ENCODE results near the gene FAM234A. TPM values are rescaled to one million over a fixed set of nuclear protein-coding genes. Genes with fewer than 3 reads are reported as not detected.
"Not testable (repeated sequence)": the region's sequence is repeated elsewhere in the genome, so short reads cannot be mapped to it uniquely, and the experiment has no call there.

The FAM234A gene
- total RNA-seq, 4 donors from 2014 or later, result 108 to 223 (median 166) TPM

DNA sequence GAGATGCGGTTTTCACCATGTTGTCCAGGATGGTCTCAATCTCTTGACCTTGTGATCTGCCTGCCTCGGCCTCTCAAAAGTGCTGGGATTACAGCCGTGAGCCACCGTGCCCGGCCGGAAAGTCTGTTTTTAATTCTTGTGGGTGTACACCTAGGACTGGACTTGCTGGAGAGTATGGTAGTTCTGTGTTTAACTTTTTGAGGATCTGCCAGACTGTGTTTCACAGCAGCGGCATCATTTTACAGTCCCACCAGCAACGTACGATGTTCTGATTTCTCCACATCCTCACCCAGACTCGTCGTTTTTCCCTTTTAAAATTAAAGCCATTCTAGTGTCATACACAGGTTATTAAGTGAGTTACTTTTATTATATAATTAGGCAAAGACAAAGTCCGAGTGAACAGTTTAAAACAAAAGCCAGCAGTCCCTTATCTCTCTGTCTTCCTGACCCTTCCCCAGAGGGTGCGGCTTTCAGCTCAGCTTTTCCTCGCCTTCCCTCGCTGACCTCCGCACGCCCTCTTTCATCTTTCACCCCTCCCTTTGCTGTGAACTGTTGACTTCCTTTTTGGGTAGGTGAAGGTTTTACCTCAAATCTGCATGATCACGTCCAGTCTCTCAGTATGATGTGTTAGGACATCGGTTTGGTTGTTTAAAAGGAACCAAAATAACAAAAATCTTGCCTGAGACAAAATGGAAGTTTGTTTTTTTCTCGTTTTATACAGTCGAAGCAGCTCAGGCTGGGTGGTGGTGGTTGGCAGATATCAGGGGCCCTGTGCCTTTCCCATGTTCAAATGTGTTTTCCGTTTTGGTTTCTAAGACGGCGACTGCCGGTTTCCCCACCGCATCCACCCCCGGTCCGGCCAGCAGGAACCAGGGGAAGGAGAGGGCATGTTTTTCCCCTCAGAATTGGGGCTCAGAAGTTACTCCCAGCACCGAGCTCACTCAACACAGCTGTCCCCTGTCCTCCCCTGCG lies 18.0 kb downstream of the FAM234A start:
- H3K27me3 ChIP-seq, result no peaks in the 10 kb centered on the region
- peaks cover 0 to 16% (median 4%) of the 10 kb centered on the region in 4 donors for H3K4me1 ChIP-seq
- peaks cover 0 to 45% (median 0%) of the 10 kb centered on the region in 3 donors for H3K36me3 ChIP-seq
- peak overlapping the region; percentile 58 to 90 (median 72) for H3K27ac ChIP-seq
- DNase-seq, result peak in 2 of 3 donors; percentile 34 to 83
- H3K4me3 ChIP-seq, result peak overlapping the region in 1 of 4 donors; percentile 13
- no peak for TF ChIP-seq POLR2A (IDR thresholded peaks at IDR 0.05)
- TF ChIP-seq, protein P1, sequence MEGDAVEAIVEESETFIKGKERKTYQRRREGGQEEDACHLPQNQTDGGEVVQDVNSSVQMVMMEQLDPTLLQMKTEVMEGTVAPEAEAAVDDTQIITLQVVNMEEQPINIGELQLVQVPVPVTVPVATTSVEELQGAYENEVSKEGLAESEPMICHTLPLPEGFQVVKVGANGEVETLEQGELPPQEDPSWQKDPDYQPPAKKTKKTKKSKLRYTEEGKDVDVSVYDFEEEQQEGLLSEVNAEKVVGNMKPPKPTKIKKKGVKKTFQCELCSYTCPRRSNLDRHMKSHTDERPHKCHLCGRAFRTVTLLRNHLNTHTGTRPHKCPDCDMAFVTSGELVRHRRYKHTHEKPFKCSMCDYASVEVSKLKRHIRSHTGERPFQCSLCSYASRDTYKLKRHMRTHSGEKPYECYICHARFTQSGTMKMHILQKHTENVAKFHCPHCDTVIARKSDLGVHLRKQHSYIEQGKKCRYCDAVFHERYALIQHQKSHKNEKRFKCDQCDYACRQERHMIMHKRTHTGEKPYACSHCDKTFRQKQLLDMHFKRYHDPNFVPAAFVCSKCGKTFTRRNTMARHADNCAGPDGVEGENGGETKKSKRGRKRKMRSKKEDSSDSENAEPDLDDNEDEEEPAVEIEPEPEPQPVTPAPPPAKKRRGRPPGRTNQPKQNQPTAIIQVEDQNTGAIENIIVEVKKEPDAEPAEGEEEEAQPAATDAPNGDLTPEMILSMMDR (IDR thresholded peaks at IDR 0.05), result no peak
- H3K9me3 ChIP-seq, result no peaks in the 10 kb centered on the region

DNA sequence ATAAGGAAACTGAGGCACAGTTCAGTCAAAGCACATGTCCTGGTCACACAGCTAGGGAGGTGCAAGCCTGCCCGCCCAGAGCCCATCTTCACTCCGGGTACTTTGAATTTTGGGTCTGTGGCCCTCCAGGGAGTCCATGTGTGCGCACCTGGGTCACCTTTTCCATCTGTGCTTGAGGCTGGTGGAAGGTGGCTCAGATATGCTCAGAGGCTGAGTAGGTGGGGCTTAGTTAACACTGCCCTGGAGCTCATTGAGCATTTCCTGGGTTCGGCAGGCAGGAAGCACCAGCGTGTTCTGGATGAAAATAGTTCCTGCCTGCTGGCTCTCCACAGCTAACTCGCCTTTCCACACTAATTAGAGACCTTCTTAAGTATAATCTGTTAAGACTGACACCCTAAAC lies 19.2 kb downstream of the FAM234A start:
- peaks cover 0 to 47% (median 0%) of the 10 kb centered on the region in 3 donors for H3K36me3 ChIP-seq

DNA sequence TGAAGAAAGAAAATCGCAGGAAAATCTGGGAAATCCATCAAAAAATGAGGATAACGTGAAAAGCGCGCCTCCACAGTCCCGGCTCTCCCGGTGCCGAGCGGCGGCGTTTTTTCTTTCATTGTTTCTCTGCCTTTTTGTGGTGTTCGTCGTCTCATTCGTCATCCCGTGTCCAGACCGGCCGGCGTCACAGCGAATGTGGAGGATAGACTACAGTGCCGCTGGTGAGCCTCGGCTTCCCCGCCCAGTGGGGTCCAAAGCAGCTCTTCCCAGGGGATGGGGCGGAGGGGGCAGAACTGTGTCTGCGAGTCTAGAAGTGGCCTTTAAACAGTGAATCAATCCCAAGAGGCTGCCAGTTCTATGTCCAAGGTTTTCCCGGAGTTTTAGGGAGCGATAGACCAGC lies 19.8 kb downstream of the FAM234A start:
- H3K36me3 ChIP-seq, result peaks cover 0 to 50% (median 0%) of the 10 kb centered on the region in 3 donors
- H3K4me1 ChIP-seq, result peaks cover 0 to 16% (median 4%) of the 10 kb centered on the region in 4 donors
- H3K4me3 ChIP-seq, result peak overlapping the region in 1 of 4 donors; percentile 1
- no peak for TF ChIP-seq POLR2A (IDR thresholded peaks at IDR 0.05)
- TF ChIP-seq, protein P1 (IDR thresholded peaks at IDR 0.05), result no peak
- no peaks in the 10 kb centered on the region for H3K27me3 ChIP-seq
- H3K9me3 ChIP-seq, result no peaks in the 10 kb centered on the region
- DNase-seq, result no peak
- peak overlapping the region in 1 of 4 donors; percentile 83 for H3K27ac ChIP-seq

More for the DNA sequence above, 19.2 kb downstream of the FAM234A start:
- Histone ChIP-seq H3K27ac (peak overlapping the region in 3 of 4 donors; percentile 58 to 90 (median 83)), H3K4me3 (no peak overlapping the region), H3K9me3 (no peaks in the 10 kb centered on the region), H3K4me1 (peaks cover 0 to 16% (median 4%) of the 10 kb centered on the region in 4 donors), H3K27me3 (no peaks in the 10 kb centered on the region)
- DNase-seq, result peak in 2 of 3 donors; percentile 58 to 61
- TF ChIP-seq POLR2A (IDR thresholded peaks at IDR 0.05), result peak; percentile 12 to 73
- TF ChIP-seq, protein P1 (IDR thresholded peaks at IDR 0.05), result no peak

DNA sequence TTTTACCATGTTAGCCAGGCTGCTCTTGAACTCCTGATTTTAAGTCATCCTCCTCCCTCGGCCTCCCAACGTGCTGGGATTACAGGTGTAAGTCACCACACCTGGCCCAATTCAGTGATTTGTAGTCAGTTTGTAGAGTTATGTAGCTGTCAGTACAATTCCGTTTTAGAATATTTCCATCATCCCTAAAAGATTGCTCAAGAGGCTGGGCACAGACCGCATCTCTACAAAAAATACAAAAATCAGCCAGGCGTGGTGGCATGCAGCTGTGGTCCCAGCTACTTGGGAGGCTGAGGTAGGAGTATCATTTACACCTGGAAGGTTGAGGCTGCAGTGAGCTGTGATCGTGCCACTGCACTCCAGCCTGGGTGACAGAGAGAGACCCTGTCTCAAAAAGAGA lies 20.6 kb downstream of the FAM234A start:
- H3K4me1 ChIP-seq, result peaks cover 0 to 16% (median 4%) of the 10 kb centered on the region in 4 donors
- H3K9me3 ChIP-seq, result no peaks in the 10 kb centered on the region
- H3K27ac ChIP-seq, result no peak overlapping the region
- peaks cover 0 to 50% (median 0%) of the 10 kb centered on the region in 3 donors for H3K36me3 ChIP-seq
- TF ChIP-seq POLR2A (IDR thresholded peaks at IDR 0.05), result no peak
- TF ChIP-seq, protein P1 (IDR thresholded peaks at IDR 0.05), result no peak
- H3K27me3 ChIP-seq, result no peaks in the 10 kb centered on the region
- peak overlapping the region in 1 of 4 donors; percentile 1 for H3K4me3 ChIP-seq
- DNase-seq, result no peak

DNA sequence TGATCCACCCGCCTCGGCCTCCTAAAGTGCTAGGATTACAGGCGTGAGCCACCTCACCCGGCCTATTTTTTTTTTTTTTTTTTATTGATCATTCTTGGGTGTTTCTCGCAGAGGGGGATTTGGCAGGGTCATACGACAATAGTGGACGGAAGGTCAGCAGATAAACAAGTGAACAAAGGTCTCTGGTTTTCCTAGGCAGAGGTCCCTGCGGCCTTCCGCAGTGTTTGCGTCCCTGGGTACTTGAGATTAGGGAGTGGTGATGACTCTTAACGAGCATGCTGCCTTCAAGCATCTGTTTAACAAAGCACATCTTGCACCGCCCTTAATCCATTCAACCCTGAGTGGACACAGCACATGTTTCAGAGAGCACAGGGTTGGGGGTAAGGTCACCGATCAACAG lies 23.5 kb downstream of the FAM234A start:
- H3K27ac ChIP-seq, H3K9me3 ChIP-seq, H3K4me3 ChIP-seq, DNase-seq, H3K4me1 ChIP-seq, H3K27me3 ChIP-seq: not testable (repeated sequence)
- H3K36me3 ChIP-seq, result peaks cover 0 to 66% (median 0%) of the 10 kb centered on the region in 3 donors

DNA sequence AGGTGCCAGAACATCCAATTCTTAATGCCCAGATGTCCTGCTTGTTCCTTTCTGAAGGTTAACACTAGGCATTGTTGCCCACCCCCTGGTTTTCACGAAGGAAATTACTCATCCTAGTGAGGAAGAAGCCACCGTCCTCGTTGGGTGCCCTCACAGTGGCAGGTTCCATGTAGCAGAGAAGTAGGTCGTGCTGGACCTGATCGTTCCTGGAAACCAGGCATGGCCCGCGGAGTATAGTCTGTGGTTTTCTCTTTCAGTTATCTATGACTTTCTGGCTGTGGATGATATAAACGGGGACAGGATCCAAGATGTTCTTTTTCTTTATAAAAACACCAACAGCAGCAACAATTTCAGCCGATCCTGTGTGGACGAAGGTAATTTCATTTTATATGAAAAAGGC lies 24.6 kb downstream of the FAM234A start:
- no peak overlapping the region for H3K4me3 ChIP-seq
- no peaks in the 10 kb centered on the region for H3K27me3 ChIP-seq
- no peaks in the 10 kb centered on the region for H3K4me1 ChIP-seq
- no peak overlapping the region for H3K27ac ChIP-seq
- H3K36me3 ChIP-seq, result peaks cover 0 to 76% (median 0%) of the 10 kb centered on the region in 3 donors
- DNase-seq, result no peak
- no peak for TF ChIP-seq POLR2A (IDR thresholded peaks at IDR 0.05)
- TF ChIP-seq, protein P1 (IDR thresholded peaks at IDR 0.05), result no peak
- no peaks in the 10 kb centered on the region for H3K9me3 ChIP-seq

Data from Peyer's patch (tissue), 4 donors.